CD4-positive, alpha-beta T cell (primary cell): ENCODE data around the gene PLBD2. TPM values are rescaled to one million over a fixed set of nuclear protein-coding genes. Genes with fewer than 3 reads are reported as not detected.

ENCODE experiments used
- ATAC-seq: fragments of 200-7000 bp; cut with Tn5 transposase; one replicate; pipeline ENCODE4 v1.10.0; 2022; ENCODE audit warnings: mild to moderate bottlenecking; ENCODE audit not compliant: poor library complexity
- CTCF ChIA-PET: fragments of 350-600 bp; sonication (Branson Sonifier 250); formaldehyde crosslinking; loops from one replicate; lab custom pipeline; 2021; ENCODE audit warnings: antibody characterized with exemption, inconsistent platforms; lab: Charles Lee
- POLR2A ChIA-PET: fragments of 350-600 bp; sonication (Branson Sonifier 250); formaldehyde crosslinking; loops from one replicate; lab custom pipeline; 2021; ENCODE audit warnings: antibody characterized with exemption, inconsistent platforms; lab: Charles Lee
- DNase-seq, 14 experiments: peaks; one replicate each; pipeline ENCODE4 v3.0.0-alpha.2; 2013 to 2020; ENCODE audit warnings: mixed read lengths in 2 of 14
- H3K27ac ChIP-seq, 2 donors: one replicate each; pipeline versions ENCODE4 v1.5.1 to v1.7.0; 2013; ENCODE audit warnings: low read length in 2 of 2, low read depth in 1 of 2, mild to moderate bottlenecking in 1 of 2
- H3K27me3 ChIP-seq, 2 experiments: 1 replicate in 1 of 2; 2 replicates in 1 of 2; pipeline versions ENCODE4 v1.6.1 to v1.7.0; 2013; ENCODE audit warnings: low read length in 2 of 2, control low read depth in 1 of 2, mild to moderate bottlenecking in 1 of 2, moderate library complexity in 1 of 2; ENCODE audit not compliant: insufficient read depth in 2 of 2, control insufficient read depth in 1 of 2
- H3K36me3 ChIP-seq: one replicate; pipeline ENCODE4 v1.6.1; 2013; ENCODE audit warnings: low read length, control low read depth; ENCODE audit not compliant: insufficient read depth
- H3K4me1 ChIP-seq: one replicate; pipeline ENCODE4 v1.6.1; 2013; ENCODE audit warnings: low read length, control low read depth; ENCODE audit not compliant: insufficient read depth
- H3K4me3 ChIP-seq: one replicate; pipeline ENCODE4 v1.5.1; 2013; ENCODE audit warnings: mild to moderate bottlenecking, low read length, moderate library complexity
- H3K9me3 ChIP-seq, 2 experiments: 1 replicate in 1 of 2; 2 replicates in 1 of 2; pipeline versions ENCODE4 v1.6.1 to v1.7.0; 2013; ENCODE audit warnings: low read length in 2 of 2, mild to moderate bottlenecking in 2 of 2, control low read depth in 1 of 2, moderate library complexity in 1 of 2; ENCODE audit not compliant: control insufficient read depth in 1 of 2, insufficient read depth in 1 of 2
- H3K27ac Mint-ChIP-seq: one replicate; pipeline ENCODE4 v1.8.0; 2020; ENCODE audit warnings: mixed read lengths
- H3K27me3 Mint-ChIP-seq: one replicate; pipeline ENCODE4 v1.8.0; 2021; ENCODE audit warnings: mixed read lengths
- H3K36me3 Mint-ChIP-seq: one replicate; pipeline ENCODE4 v1.8.0; 2021; ENCODE audit warnings: low read depth, mixed read lengths
- H3K4me1 Mint-ChIP-seq: one replicate; pipeline ENCODE4 v1.8.0; 2021; ENCODE audit warnings: low read depth, mixed read lengths
- H3K4me3 Mint-ChIP-seq: one replicate; pipeline ENCODE4 v1.8.0; 2020; ENCODE audit warnings: mild to moderate bottlenecking, mixed read lengths
- H3K9me3 Mint-ChIP-seq: one replicate; pipeline ENCODE4 v1.8.0; 2020; ENCODE audit warnings: mixed read lengths
- intact Hi-C, 2 experiments: fragments of 100-400 bp; cut with DNase I in 1 of 2; cut with micrococcal nuclease in 1 of 2; formaldehyde crosslinking; loops; one replicate each; pipeline versions ENCODE4 v1.15.1 to v1.9.0; 2023 to 2025; cut with DNase I, micrococcal nuclease
- total RNA-seq, 174 experiments: library from RNA in 2 of 174; stranded (reverse) in 2 of 174; gene quantifications; one replicate each; pipeline ENCODE4 v1.2.3 and lab custom pipeline; 2021 to 2026
- TF ChIP-seq, protein P1 (sequence below): fragments of 200-600 bp; IDR thresholded peaks from one replicate; pipeline ENCODE4 v1.8.0; 2022; ENCODE audit warnings: antibody characterized with exemption, mild to moderate bottlenecking

PLBD2 gene
- total RNA-seq, 2 experiments from 2014 or later: 10.4 to 12.2 TPM

- ATAC-seq: no peak
- CTCF ChIA-PET: no interaction called here
- Mint-ChIP-seq H3K27ac (no peak overlapping the region), H3K9me3 (no peaks in the 10 kb centered on the region), H3K36me3 (no peaks in the 10 kb centered on the region), H3K27me3 (peaks cover 6% of the 10 kb centered on the region), H3K4me3 (no peak overlapping the region), H3K4me1 (no peaks in the 10 kb centered on the region)
- H3K27ac ChIP-seq: no peak overlapping the region
- H3K9me3 ChIP-seq: no peaks in the 10 kb centered on the region
- peaks cover 0 to 7% of the 10 kb centered on the region in 2 experiments for H3K27me3 ChIP-seq
- POLR2A ChIA-PET: no interaction called here
- no peaks in the 10 kb centered on the region for H3K36me3 ChIP-seq
- intact Hi-C loops: no loop called here
- TF ChIP-seq, protein P1, sequence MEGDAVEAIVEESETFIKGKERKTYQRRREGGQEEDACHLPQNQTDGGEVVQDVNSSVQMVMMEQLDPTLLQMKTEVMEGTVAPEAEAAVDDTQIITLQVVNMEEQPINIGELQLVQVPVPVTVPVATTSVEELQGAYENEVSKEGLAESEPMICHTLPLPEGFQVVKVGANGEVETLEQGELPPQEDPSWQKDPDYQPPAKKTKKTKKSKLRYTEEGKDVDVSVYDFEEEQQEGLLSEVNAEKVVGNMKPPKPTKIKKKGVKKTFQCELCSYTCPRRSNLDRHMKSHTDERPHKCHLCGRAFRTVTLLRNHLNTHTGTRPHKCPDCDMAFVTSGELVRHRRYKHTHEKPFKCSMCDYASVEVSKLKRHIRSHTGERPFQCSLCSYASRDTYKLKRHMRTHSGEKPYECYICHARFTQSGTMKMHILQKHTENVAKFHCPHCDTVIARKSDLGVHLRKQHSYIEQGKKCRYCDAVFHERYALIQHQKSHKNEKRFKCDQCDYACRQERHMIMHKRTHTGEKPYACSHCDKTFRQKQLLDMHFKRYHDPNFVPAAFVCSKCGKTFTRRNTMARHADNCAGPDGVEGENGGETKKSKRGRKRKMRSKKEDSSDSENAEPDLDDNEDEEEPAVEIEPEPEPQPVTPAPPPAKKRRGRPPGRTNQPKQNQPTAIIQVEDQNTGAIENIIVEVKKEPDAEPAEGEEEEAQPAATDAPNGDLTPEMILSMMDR: no peak
- H3K4me3 ChIP-seq: no peak overlapping the region
- H3K4me1 ChIP-seq: no peaks in the 10 kb centered on the region
- no peak for DNase-seq
Observed at GRCh38 chr12:113432986-113433385, 74.6 kb downstream of the PLBD2 start.

GRCh38 chr12:113435367-113435766 is 77.0 kb downstream of the PLBD2 start:
- CTCF ChIA-PET: no interaction called here
- Histone ChIP-seq H3K9me3 (no peaks in the 10 kb centered on the region), H3K4me3 (no peak overlapping the region), H3K4me1 (no peaks in the 10 kb centered on the region), H3K27ac (no peak overlapping the region), H3K27me3 (peaks cover 0 to 5% of the 10 kb centered on the region in 2 experiments), H3K36me3 (no peaks in the 10 kb centered on the region)
- POLR2A ChIA-PET: no interaction called here
- H3K4me1 Mint-ChIP-seq: no peaks in the 10 kb centered on the region
- no peak overlapping the region for H3K4me3 Mint-ChIP-seq
- no peaks in the 10 kb centered on the region for H3K9me3 Mint-ChIP-seq
- H3K36me3 Mint-ChIP-seq: no peaks in the 10 kb centered on the region
- peaks cover 6% of the 10 kb centered on the region for H3K27me3 Mint-ChIP-seq
- DNase-seq: no peak
- TF ChIP-seq, protein P1: no peak
- intact Hi-C loops: no loop called here
- H3K27ac Mint-ChIP-seq: no peak overlapping the region
- ATAC-seq: no peak

- Histone ChIP-seq H3K27me3 (peaks cover 0 to 3% of the 10 kb centered on the region in 2 experiments), H3K36me3 (no peaks in the 10 kb centered on the region), H3K9me3 (peaks cover 0 to under 1% of the 10 kb centered on the region in 2 experiments), H3K27ac (no peak overlapping the region), H3K4me1 (no peaks in the 10 kb centered on the region), H3K4me3 (no peak overlapping the region)
- no peak overlapping the region for H3K4me3 Mint-ChIP-seq
- ChIA-PET POLR2A (no interaction called here), CTCF (no interaction called here)
- H3K27ac Mint-ChIP-seq: no peak overlapping the region
- ATAC-seq: no peak
- intact Hi-C loops: no loop called here
- H3K9me3 Mint-ChIP-seq: no peaks in the 10 kb centered on the region
- H3K4me1 Mint-ChIP-seq: no peaks in the 10 kb centered on the region
- TF ChIP-seq, protein P1: no peak
- H3K27me3 Mint-ChIP-seq: no peaks in the 10 kb centered on the region
- no peak for DNase-seq
- H3K36me3 Mint-ChIP-seq: no peaks in the 10 kb centered on the region
Observed at GRCh38 chr12:113436586-113436985, 78.2 kb downstream of the PLBD2 start.
